ENCODE results near the gene MYH11.
"Not testable (repeated sequence)": the region's sequence is repeated elsewhere in the genome, so short reads cannot be mapped to it uniquely, and the experiment has no call there.

Gene MYH11

GRCh38 chr16:15703029-15703736 lies 153.6 kb downstream of the MYH11 start:
- no peak for DNase-seq

- no peak for DNase-seq
These were observed 154.6 kb downstream of the MYH11 start for GRCh38 chr16:15701975-15702970.

- DNase-seq = no peak
These were observed 155.5 kb downstream of the MYH11 start for GRCh38 chr16:15701367-15701766.

- DNase-seq = no peak
These were observed 157.0 kb downstream of the MYH11 start for GRCh38 chr16:15699819-15700218.

GRCh38 chr16:15694499-15694898 lies 162.3 kb downstream of the MYH11 start:
- no peak for DNase-seq

GRCh38 chr16:15692508-15692907 lies 164.3 kb downstream of the MYH11 start:
- not testable (repeated sequence) for DNase-seq

GRCh38 chr16:15691046-15691445 lies 165.8 kb downstream of the MYH11 start:
- no peak for DNase-seq

- no peak for DNase-seq
These were observed 166.5 kb downstream of the MYH11 start for GRCh38 chr16:15690296-15690695.

GRCh38 chr16:15689290-15689689 lies 167.5 kb downstream of the MYH11 start:
- DNase-seq = no peak

- DNase-seq = no peak
These were observed 170.5 kb downstream of the MYH11 start for GRCh38 chr16:15686287-15686686.

GRCh38 chr16:15682105-15682570 lies 174.7 kb downstream of the MYH11 start:
- DNase-seq = no peak

GRCh38 chr16:15677447-15677846 lies 179.4 kb downstream of the MYH11 start:
- DNase-seq = no peak

GRCh38 chr16:15676506-15676905 lies 180.3 kb downstream of the MYH11 start:
- DNase-seq = no peak

GRCh38 chr16:15674571-15674970 lies 182.3 kb downstream of the MYH11 start:
- DNase-seq = no peak

- no peak for DNase-seq
These were observed 184.2 kb downstream of the MYH11 start for GRCh38 chr16:15672514-15673167.

GRCh38 chr16:15672127-15672513 lies 184.7 kb downstream of the MYH11 start:
- DNase-seq = not testable (repeated sequence)

GRCh38 chr16:15671530-15672117 lies 185.2 kb downstream of the MYH11 start:
- no peak for DNase-seq

GRCh38 chr16:15667091-15667742 lies 189.6 kb downstream of the MYH11 start:
- DNase-seq = no peak

- DNase-seq = no peak
These were observed 191.7 kb downstream of the MYH11 start for GRCh38 chr16:15665107-15665506.

GRCh38 chr16:15660203-15660601 lies 196.6 kb downstream of the MYH11 start:
- DNase-seq = no peak

- no peak for DNase-seq
These were observed 198.3 kb downstream of the MYH11 start for GRCh38 chr16:15658556-15658955.

GRCh38 chr16:15658149-15658548 lies 198.7 kb downstream of the MYH11 start:
- no peak for DNase-seq
